ENCODE measurements around the gene HASPIN.

Gene HASPIN

DNA sequence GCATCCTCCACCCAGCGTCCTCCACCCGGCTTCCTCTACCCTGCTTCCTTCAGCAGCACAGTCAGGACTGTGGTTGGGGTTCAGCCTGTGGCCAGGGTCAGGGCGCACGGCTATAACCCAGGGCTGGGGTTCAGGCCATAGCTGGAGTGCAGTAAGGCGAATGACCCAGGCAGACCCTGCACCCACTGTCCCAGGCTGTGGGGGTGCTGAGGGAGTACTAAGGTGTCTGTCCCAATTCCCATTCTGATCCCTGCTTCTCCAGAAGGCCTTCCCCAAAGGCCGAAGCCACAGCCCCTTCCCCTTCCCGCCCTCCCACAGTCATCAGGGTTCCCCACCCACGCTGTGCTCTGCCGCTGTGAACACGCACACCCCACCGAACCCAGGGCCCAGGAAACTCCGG, 42.6 kb upstream of the HASPIN start:
- Mint-ChIP-seq H3K4me1 (peaks cover 5% of the 10 kb centered on the region), H3K9me3 (no peaks in the 10 kb centered on the region), H3K27me3 (ENCODE audit: low read depth) (peaks cover 10% of the 10 kb centered on the region), H3K27ac (no peak overlapping the region), H3K4me3 (no peak overlapping the region), H3K36me3 (ENCODE audit: low read depth) (no peaks in the 10 kb centered on the region)
- TF ChIP-seq, protein P1, sequence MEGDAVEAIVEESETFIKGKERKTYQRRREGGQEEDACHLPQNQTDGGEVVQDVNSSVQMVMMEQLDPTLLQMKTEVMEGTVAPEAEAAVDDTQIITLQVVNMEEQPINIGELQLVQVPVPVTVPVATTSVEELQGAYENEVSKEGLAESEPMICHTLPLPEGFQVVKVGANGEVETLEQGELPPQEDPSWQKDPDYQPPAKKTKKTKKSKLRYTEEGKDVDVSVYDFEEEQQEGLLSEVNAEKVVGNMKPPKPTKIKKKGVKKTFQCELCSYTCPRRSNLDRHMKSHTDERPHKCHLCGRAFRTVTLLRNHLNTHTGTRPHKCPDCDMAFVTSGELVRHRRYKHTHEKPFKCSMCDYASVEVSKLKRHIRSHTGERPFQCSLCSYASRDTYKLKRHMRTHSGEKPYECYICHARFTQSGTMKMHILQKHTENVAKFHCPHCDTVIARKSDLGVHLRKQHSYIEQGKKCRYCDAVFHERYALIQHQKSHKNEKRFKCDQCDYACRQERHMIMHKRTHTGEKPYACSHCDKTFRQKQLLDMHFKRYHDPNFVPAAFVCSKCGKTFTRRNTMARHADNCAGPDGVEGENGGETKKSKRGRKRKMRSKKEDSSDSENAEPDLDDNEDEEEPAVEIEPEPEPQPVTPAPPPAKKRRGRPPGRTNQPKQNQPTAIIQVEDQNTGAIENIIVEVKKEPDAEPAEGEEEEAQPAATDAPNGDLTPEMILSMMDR (IDR thresholded peaks at IDR 0.05; ENCODE audit: unreplicated experiment in 3 of 3) = no peak

DNA sequence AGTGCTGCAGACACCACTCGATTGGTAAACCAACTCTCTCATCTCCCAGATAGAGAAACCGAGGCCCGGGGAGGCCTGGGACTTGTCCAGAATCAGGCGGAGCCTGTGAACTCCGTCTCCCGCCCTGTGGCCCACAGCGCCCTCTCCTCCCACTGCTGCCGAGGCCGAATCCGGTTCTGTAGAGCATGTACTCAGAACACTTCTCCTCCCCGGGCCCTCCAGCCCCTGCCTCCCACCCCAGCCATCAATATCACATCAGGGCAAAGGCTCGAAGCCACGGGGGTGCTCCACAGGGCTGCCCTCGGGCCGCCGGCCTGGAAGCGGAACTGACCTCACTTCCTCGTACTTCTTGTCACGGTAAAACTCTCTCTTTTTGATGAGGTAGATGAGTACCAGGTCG, 42.1 kb upstream of the HASPIN start:
- Mint-ChIP-seq H3K4me1 (peaks cover 5% of the 10 kb centered on the region), H3K36me3 (ENCODE audit: low read depth) (no peaks in the 10 kb centered on the region), H3K27me3 (ENCODE audit: low read depth) (peaks cover 10% of the 10 kb centered on the region), H3K27ac (no peak overlapping the region), H3K9me3 (no peaks in the 10 kb centered on the region), H3K4me3 (no peak overlapping the region)
- TF ChIP-seq, protein P1 (IDR thresholded peaks at IDR 0.05; ENCODE audit: unreplicated experiment in 3 of 3) = no peak

DNA sequence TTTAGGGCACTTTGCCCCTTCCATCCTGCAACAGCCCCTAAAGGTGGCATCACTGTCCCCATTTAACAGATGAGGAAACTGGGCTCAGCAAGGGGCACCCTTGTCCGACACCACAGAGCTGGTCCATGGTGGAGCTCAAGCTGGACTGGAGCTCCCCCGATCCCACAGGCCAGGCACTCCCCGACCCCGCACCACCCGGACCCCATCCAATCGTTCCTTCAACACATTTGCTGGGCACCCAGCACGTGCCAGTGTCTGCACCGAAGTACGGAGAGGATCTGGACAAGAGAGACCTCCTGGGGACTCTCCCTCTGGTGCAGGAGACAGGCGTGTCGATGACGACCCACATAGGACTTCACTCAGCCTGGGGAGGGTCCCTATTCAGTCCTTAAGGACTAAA, 41.7 kb upstream of the HASPIN start:
- TF ChIP-seq, protein P1 (IDR thresholded peaks at IDR 0.05; ENCODE audit: unreplicated experiment in 3 of 3) = no peak
- H3K4me1 Mint-ChIP-seq = peaks cover 5% of the 10 kb centered on the region
- H3K36me3 Mint-ChIP-seq (ENCODE audit: low read depth) = no peaks in the 10 kb centered on the region
- no peaks in the 10 kb centered on the region for H3K9me3 Mint-ChIP-seq
- H3K27ac Mint-ChIP-seq = no peak overlapping the region
- H3K27me3 Mint-ChIP-seq (ENCODE audit: low read depth) = peaks cover 10% of the 10 kb centered on the region
- no peak overlapping the region for H3K4me3 Mint-ChIP-seq

DNA sequence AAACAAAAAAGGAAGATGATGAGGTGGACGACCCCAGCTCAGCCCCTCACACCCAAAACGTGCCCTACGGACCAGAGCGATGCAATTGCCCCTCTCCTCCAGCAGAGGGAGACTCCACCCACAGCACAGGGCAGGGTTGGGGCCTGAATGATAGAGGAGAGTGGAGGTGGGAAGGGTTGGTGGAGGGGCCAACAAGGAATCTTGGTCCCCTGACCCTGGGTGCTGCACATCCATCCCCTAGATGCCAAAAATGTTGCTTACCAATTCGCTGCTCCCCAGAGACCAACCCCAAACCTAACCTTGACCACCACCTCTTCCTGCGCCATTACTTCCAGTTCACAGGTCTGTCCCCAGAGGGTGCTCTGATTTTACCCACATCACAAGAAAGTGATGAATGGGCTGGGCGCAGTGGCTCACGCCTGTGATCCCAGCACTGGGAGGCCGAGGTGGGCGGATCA, 40.6 kb upstream of the HASPIN start:
- H3K4me1 Mint-ChIP-seq = no peaks in the 10 kb centered on the region
- TF ChIP-seq, protein P1 (IDR thresholded peaks at IDR 0.05; ENCODE audit: unreplicated experiment in 3 of 3) = peak; percentile 55 to 69 (median 64)
- H3K36me3 Mint-ChIP-seq (ENCODE audit: low read depth) = no peaks in the 10 kb centered on the region
- no peak overlapping the region for H3K4me3 Mint-ChIP-seq
- H3K27ac Mint-ChIP-seq = no peak overlapping the region
- no peaks in the 10 kb centered on the region for H3K9me3 Mint-ChIP-seq
- H3K27me3 Mint-ChIP-seq (ENCODE audit: low read depth) = peaks cover 10% of the 10 kb centered on the region

DNA sequence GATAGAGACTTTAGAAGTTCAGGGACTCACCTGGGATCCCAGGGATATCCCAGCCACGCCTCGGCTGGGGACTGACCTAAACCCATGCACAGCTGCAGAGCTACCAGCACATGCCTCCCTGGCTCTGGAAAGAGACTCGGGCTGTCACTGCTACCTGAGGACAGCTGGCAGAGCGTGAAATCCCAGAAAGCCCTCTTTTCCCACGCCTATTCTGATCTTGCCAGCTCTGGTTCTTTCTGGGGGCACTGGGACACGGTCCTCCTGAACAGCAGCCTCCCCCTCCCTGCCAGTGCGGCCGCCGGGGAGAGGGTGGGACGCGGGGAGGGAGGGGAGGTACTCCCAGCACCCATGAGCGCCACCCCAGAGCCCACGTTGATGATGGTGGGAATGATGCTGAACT, 38.5 kb upstream of the HASPIN start:
- Mint-ChIP-seq H3K27me3 (ENCODE audit: low read depth) (peaks cover 16% of the 10 kb centered on the region), H3K27ac (no peak overlapping the region), H3K36me3 (ENCODE audit: low read depth) (no peaks in the 10 kb centered on the region), H3K4me1 (no peaks in the 10 kb centered on the region), H3K9me3 (no peaks in the 10 kb centered on the region), H3K4me3 (no peak overlapping the region)
- TF ChIP-seq, protein P1 (IDR thresholded peaks at IDR 0.05; ENCODE audit: unreplicated experiment in 3 of 3) = no peak

DNA sequence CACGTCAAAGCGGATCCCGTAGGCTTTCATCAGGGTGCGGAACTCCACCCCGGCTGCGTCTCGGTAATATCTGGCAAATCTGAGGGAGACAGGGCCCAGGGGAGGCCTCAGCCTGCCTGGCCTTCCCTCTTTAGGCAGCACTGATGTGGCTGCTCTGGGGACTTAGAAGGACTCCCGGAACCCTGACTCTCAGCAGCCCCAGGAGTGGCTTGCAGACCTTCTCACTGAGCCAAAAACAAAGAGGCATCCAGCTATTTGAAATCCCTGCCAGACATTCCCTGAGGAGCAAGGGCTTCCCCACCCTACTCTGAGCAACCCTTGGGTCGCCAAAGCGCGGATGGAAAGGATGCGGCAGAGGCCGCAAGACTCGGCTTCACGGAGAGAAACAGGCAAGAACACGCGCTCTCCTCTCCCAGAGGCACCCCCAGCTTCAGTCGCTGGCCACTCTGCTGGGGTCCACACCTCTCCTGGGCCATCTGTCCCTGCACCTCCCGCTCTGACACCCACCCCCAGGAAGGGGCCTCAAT, 35.6 kb upstream of the HASPIN start:
- peaks cover 28% of the 10 kb centered on the region for H3K27me3 Mint-ChIP-seq (ENCODE audit: low read depth)
- H3K27ac Mint-ChIP-seq = no peak overlapping the region
- H3K36me3 Mint-ChIP-seq (ENCODE audit: low read depth) = no peaks in the 10 kb centered on the region
- TF ChIP-seq, protein P1 (IDR thresholded peaks at IDR 0.05; ENCODE audit: unreplicated experiment in 3 of 3) = no peak
- no peaks in the 10 kb centered on the region for H3K4me1 Mint-ChIP-seq
- H3K4me3 Mint-ChIP-seq = no peak overlapping the region
- H3K9me3 Mint-ChIP-seq = no peaks in the 10 kb centered on the region

All from nephron (organoid).